ENCODE measurements around the gene TSTD1.

- TF ChIP-seq CTCF (IDR thresholded peaks at IDR 0.05 in 2 of 3, conservative IDR thresholded peaks at IDR 0.05 in 1 of 3; ENCODE audit: borderline replicate concordance in 1 of 3, insufficient read depth in 1 of 3, low read depth in 2 of 3, low read length in 2 of 3) (peak; percentile 58 to 75 (median 73); a peak in 5 of 6 replicates), POLR2AphosphoS5 (IDR thresholded peaks at IDR 0.05; ENCODE audit: low read depth, low read length) (no peak; the same call in 1 of the 2 replicates), EZH2 (IDR thresholded peaks at IDR 0.05) (no peak), SIN3A (IDR thresholded peaks at IDR 0.05; ENCODE audit: low read depth) (no peak), ELF1 (IDR thresholded peaks at IDR 0.05; ENCODE audit: borderline replicate concordance, low read depth) (no peak; the same call in 1 of the 2 replicates), ZBTB33 (IDR thresholded peaks at IDR 0.05; ENCODE audit: extremely low read depth, insufficient replicate concordance, low read length) (no peak), CEBPB (IDR thresholded peaks at IDR 0.05; ENCODE audit: low read depth) (no peak), TCF7L2 (IDR thresholded peaks at IDR 0.05; ENCODE audit: borderline replicate concordance, extremely low read depth, insufficient read depth, insufficient read length) (no peak), MAX (IDR thresholded peaks at IDR 0.05) (no peak), YY1 (IDR thresholded peaks at IDR 0.05; ENCODE audit: extremely low read depth, insufficient replicate concordance, low read depth, low read length) (no peak), POLR2A (IDR thresholded peaks at IDR 0.05; ENCODE audit: borderline replicate concordance, extremely low read depth, insufficient read depth, insufficient read length) (no peak), ZNF274 (IDR thresholded peaks at IDR 0.05; ENCODE audit: low read depth, low read length) (no peak), REST (IDR thresholded peaks at IDR 0.05; ENCODE audit: low read depth) (no peak), CBX3 (IDR thresholded peaks at IDR 0.05; ENCODE audit: low read depth) (no peak)
Measured at GRCh38 chr1:160997323-160998038, 41.3 kb downstream of the TSTD1 start.
